ENCODE data around the gene PTPRR. TPM values are rescaled to one million over a fixed set of nuclear protein-coding genes. Genes with fewer than 3 reads are reported as not detected.

PTPRR gene
- total RNA-seq, 1 donor from 2014 or later, result 1.4 TPM

- H4K20me1 ChIP-seq (ENCODE audit: insufficient read depth, low read length), result no peaks in the 10 kb centered on the region
- H3K36me3 ChIP-seq (ENCODE audit: insufficient read depth, low read length), result no peaks in the 10 kb centered on the region
- no peaks in the 10 kb centered on the region for H3K4me1 Mint-ChIP-seq (ENCODE audit: low read depth, unreplicated experiment)
- DNase-seq (ENCODE audit: low read depth), result no peak
- H3K9me3 ChIP-seq (ENCODE audit: insufficient read depth, low read depth, low read length), result no peaks in the 10 kb centered on the region
- H2AFZ ChIP-seq (ENCODE audit: low read depth, low read length), result no peak overlapping the region
- H3K9ac ChIP-seq (ENCODE audit: low read length), result no peak overlapping the region
- no peak overlapping the region for H3K4me3 Mint-ChIP-seq (ENCODE audit: unreplicated experiment)
- no peak overlapping the region for H3K27ac Mint-ChIP-seq (ENCODE audit: unreplicated experiment)
- H3K27ac ChIP-seq (ENCODE audit: low read depth, low read length), result no peak overlapping the region
- H3K27me3 Mint-ChIP-seq (ENCODE audit: low read depth, unreplicated experiment), result peaks cover 5% of the 10 kb centered on the region
- H3K4me1 ChIP-seq (ENCODE audit: insufficient read depth, low read length), result no peaks in the 10 kb centered on the region
- peaks cover 2% of the 10 kb centered on the region for H3K27me3 ChIP-seq (ENCODE audit: insufficient read depth, low read length)
- no peak overlapping the region for H3K4me3 ChIP-seq (ENCODE audit: insufficient read depth, low read depth, low read length)
- FAIRE-seq, result no peak
- no peaks in the 10 kb centered on the region for H3K36me3 Mint-ChIP-seq (ENCODE audit: low read depth, unreplicated experiment)
- TF ChIP-seq EZH2 (IDR thresholded peaks at IDR 0.05; ENCODE audit: insufficient read depth, low read length) (no peak), CTCF (IDR thresholded peaks at IDR 0.05; ENCODE audit: insufficient read depth, low read depth, low read length) (no peak)
- no peaks in the 10 kb centered on the region for H3K79me2 ChIP-seq (ENCODE audit: insufficient read depth, low read length)
- no peaks in the 10 kb centered on the region for H3K9me3 Mint-ChIP-seq (ENCODE audit: unreplicated experiment)
- no peak overlapping the region for H3K4me2 ChIP-seq (ENCODE audit: low read length)
These were observed 68.0 kb downstream of the PTPRR start for GRCh38 chr12:70852416-70853150.

- no peak overlapping the region for H3K27ac ChIP-seq (ENCODE audit: low read depth, low read length)
- H3K9me3 Mint-ChIP-seq (ENCODE audit: unreplicated experiment), result no peaks in the 10 kb centered on the region
- no peaks in the 10 kb centered on the region for H4K20me1 ChIP-seq (ENCODE audit: insufficient read depth, low read length)
- peak; percentile 9 for FAIRE-seq
- TF ChIP-seq EZH2 (IDR thresholded peaks at IDR 0.05; ENCODE audit: insufficient read depth, low read length), result no peak
- peak; percentile 43 for TF ChIP-seq CTCF (IDR thresholded peaks at IDR 0.05; ENCODE audit: insufficient read depth, low read depth, low read length)
- H3K9ac ChIP-seq (ENCODE audit: low read length), result no peak overlapping the region
- H3K4me1 ChIP-seq (ENCODE audit: insufficient read depth, low read length), result no peaks in the 10 kb centered on the region
- no peak overlapping the region for H3K4me3 Mint-ChIP-seq (ENCODE audit: unreplicated experiment)
- no peaks in the 10 kb centered on the region for H3K4me1 Mint-ChIP-seq (ENCODE audit: low read depth, unreplicated experiment)
- no peak overlapping the region for H2AFZ ChIP-seq (ENCODE audit: low read depth, low read length)
- no peaks in the 10 kb centered on the region for H3K9me3 ChIP-seq (ENCODE audit: insufficient read depth, low read depth, low read length)
- H3K36me3 Mint-ChIP-seq (ENCODE audit: low read depth, unreplicated experiment), result no peaks in the 10 kb centered on the region
- H3K36me3 ChIP-seq (ENCODE audit: insufficient read depth, low read length), result no peaks in the 10 kb centered on the region
- H3K79me2 ChIP-seq (ENCODE audit: insufficient read depth, low read length), result no peaks in the 10 kb centered on the region
- H3K27ac Mint-ChIP-seq (ENCODE audit: unreplicated experiment), result no peak overlapping the region
- H3K4me2 ChIP-seq (ENCODE audit: low read length), result no peak overlapping the region
- DNase-seq (ENCODE audit: low read depth), result peak; percentile 33
- H3K27me3 Mint-ChIP-seq (ENCODE audit: low read depth, unreplicated experiment), result no peaks in the 10 kb centered on the region
- peaks cover 2% of the 10 kb centered on the region for H3K27me3 ChIP-seq (ENCODE audit: insufficient read depth, low read length)
- no peak overlapping the region for H3K4me3 ChIP-seq (ENCODE audit: insufficient read depth, low read depth, low read length)
These were observed 71.1 kb downstream of the PTPRR start for GRCh38 chr12:70849265-70849960.

GRCh38 chr12:70847871-70848270 is 72.7 kb downstream of the PTPRR start:
- H3K27me3 Mint-ChIP-seq (ENCODE audit: low read depth, unreplicated experiment), result no peaks in the 10 kb centered on the region
- TF ChIP-seq CTCF (IDR thresholded peaks at IDR 0.05; ENCODE audit: insufficient read depth, low read depth, low read length) (no peak), EZH2 (IDR thresholded peaks at IDR 0.05; ENCODE audit: insufficient read depth, low read length) (no peak)
- no peaks in the 10 kb centered on the region for H3K9me3 Mint-ChIP-seq (ENCODE audit: unreplicated experiment)

More at GRCh38 chr12:70847871-70848270, 72.7 kb downstream of the PTPRR start:
- no peak overlapping the region for H3K9ac ChIP-seq (ENCODE audit: low read length)
- DNase-seq (ENCODE audit: low read depth) (no peak), FAIRE-seq (no peak)
- H3K79me2 ChIP-seq (ENCODE audit: insufficient read depth, low read length), result no peaks in the 10 kb centered on the region
- H2AFZ ChIP-seq (ENCODE audit: low read depth, low read length), result no peak overlapping the region
- no peaks in the 10 kb centered on the region for H3K36me3 ChIP-seq (ENCODE audit: insufficient read depth, low read length)
- Mint-ChIP-seq H3K36me3 (ENCODE audit: low read depth, unreplicated experiment) (no peaks in the 10 kb centered on the region), H3K27ac (ENCODE audit: unreplicated experiment) (no peak overlapping the region), H3K4me3 (ENCODE audit: unreplicated experiment) (no peak overlapping the region), H3K4me1 (ENCODE audit: low read depth, unreplicated experiment) (no peaks in the 10 kb centered on the region)
- no peak overlapping the region for H3K27ac ChIP-seq (ENCODE audit: low read depth, low read length)
- no peaks in the 10 kb centered on the region for H4K20me1 ChIP-seq (ENCODE audit: insufficient read depth, low read length)
- peaks cover 2% of the 10 kb centered on the region for H3K27me3 ChIP-seq (ENCODE audit: insufficient read depth, low read length)
- H3K4me3 ChIP-seq (ENCODE audit: insufficient read depth, low read depth, low read length), result no peak overlapping the region
- no peaks in the 10 kb centered on the region for H3K9me3 ChIP-seq (ENCODE audit: insufficient read depth, low read depth, low read length)
- no peak overlapping the region for H3K4me2 ChIP-seq (ENCODE audit: low read length)
- H3K4me1 ChIP-seq (ENCODE audit: insufficient read depth, low read length), result no peaks in the 10 kb centered on the region
